ENCODE data around the gene KRTAP29-1. TPM values are rescaled to one million over a fixed set of nuclear protein-coding genes. Genes with fewer than 3 reads are reported as not detected.
"Not testable (repeated sequence)": the region's sequence is repeated elsewhere in the genome, so short reads cannot be mapped to it uniquely, and the experiment has no call there.

Gene KRTAP29-1
- total RNA-seq, 1 donor from 2014 or later: not detected

DNA sequence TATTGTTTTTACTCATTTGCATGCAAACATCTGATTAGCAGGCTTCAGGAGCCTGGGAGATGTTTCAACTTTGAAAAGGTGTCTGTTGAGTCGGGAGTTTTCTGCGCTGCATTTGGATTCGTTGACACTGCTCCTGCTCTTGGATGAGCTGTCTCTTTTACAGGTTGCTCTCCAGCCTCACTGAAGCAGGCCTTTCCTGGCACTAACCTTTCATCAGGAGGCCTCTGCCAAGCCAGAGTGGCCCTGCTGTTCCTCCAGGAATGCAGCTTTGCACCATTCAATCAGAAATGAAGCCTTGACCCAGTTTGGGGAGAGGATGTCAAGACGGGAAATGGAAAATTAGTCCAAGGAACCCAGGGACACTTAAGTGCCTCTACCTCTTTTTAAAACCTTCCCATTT is 330 bp upstream of the KRTAP29-1 start:
- no peak for DNase-seq (ENCODE audit: low spot score)

- DNase-seq (ENCODE audit: low spot score): peak; percentile 16
Measured at GRCh38 chr17:41301204-41301790, 1.4 kb downstream of the KRTAP29-1 start.

DNA sequence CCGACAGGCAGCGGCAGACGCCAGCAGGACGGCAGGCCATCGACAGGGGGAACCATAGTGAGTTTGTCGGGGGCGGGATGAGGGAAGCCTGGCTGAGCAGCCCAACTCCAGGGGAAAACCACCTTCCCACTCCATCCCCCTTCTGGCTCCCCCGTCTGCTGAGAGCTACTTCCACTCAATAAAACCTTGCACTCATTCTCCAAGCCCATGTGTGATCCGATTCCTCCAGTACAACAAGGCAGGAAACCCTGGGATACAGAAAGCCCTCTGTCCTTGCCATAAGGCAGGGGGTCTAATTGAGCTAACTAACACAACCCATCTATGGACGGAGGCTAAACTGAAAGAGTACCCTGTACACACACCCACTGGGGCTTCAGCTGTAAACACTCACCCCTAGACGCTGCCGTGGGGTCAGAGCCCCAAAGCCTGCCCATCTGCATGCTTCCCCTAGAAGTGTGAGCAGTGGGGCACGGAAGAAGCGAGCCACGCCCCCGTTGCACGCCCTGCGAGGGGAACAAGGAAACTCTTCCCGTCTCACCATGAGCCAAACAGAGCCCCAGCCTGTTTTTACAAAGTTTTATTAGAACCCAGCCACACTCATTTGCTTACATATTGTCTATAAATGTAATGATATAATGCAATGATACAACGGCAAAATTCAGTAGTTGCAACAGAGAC is 4.1 kb downstream of the KRTAP29-1 start:
- no peak for DNase-seq (ENCODE audit: low spot score)

GRCh38 chr17:41296846-41297245 is 5.8 kb downstream of the KRTAP29-1 start:
- peak; percentile 34 for DNase-seq (ENCODE audit: low spot score)

DNA sequence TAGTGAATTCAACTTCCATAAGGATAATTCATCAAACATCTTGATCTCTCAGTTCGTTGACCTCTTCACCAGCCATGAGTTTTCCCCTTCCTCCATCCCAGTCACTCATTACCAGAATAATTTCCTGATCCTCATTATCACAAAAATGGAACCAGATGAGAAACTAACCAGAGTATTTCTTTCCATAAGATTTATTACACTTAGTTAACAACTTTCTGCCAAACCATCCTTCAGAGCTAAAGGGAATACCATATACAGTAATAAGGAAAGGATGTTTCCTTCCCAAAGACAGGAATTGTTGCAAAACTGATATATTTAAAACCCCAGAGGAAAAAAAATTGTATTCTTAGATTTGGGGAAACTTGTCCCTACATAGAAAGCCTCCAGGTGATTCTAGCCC is 8.6 kb downstream of the KRTAP29-1 start:
- DNase-seq (ENCODE audit: low spot score): no peak

DNA sequence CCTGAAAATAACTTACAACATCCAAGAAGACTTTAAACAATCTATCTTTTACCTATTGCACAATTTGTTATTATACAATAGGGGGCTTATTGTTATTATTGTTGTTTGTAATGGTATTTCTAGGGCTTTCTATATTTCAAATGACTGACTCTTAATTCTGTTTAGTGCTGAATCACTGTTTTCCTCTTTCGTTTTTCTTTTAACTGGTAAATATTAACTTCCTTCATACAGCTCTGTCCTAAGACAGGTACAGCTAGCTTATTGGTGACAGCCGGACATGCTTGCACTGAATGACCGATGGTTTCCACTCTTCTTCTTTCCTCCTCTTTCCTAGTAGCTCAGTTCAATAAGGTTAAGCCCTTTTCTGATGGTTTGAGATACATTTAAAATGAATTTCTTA is 15.6 kb downstream of the KRTAP29-1 start:
- no peak for DNase-seq (ENCODE audit: low spot score)

GRCh38 chr17:41284546-41284945 is 18.1 kb downstream of the KRTAP29-1 start:
- DNase-seq (ENCODE audit: low spot score): no peak

- no peak for DNase-seq (ENCODE audit: low spot score)
Measured at GRCh38 chr17:41284043-41284442, 18.6 kb downstream of the KRTAP29-1 start.

DNA sequence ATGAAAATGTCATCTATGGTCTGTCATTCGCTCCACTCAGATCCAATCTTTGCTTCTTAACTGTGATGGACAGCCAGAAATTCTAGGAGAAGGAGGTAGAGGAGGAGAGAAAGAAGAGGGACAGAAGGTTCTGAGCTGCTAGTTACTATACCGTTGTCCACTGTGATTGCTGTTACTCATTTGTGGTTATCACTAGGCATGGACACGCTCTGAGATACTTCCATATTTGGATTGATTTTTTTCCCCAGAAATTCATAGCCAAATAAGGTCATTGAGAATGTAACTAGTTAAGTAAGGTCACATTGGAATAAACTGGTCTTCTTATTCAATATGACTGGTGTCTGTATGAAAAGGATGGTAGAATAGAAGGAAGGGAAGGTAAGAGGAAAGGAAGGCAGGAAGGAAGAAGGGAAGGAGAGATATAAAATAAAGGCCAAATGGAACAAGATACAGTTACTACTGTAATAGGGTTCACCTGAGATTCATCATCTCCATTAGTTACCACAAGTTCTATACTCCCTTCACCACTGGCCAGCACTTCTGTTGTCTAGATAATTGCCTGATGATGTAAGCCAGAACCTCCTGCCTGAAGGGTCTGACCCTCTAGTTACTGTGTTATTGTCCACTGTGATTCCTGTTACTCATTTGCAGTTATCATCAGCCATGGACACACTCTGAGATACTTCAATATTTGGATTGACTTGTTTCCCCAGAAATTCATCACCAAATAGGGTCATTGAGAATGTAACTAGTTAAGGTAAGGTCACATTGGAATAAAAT is 24.3 kb downstream of the KRTAP29-1 start:
- no peak for DNase-seq (ENCODE audit: low spot score)

DNA sequence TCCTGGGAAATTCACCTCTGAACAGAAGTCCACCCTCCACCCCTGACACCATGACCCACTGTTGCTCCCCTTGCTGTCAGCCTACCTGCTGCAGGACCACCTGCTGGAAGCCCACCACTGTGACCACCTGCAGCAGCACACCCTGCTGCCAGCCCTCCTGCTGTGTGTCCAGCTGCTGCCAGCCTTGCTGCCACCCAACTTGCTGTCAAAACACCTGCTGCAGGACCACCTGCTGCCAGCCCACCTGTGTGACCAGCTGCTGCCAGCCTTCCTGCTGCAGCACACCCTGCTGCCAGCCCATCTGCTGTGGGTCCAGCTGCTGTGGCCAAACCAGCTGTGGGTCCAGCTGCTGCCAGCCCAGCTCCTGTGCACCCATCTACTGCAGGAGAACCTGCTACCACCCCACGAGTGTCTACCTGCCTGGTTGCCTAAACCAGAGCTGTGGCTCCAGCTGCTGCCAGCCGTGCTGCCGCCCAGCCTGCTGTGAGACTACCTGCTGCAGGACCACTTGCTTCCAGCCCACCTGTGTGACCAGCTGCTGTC is 26.9 kb downstream of the KRTAP29-1 start, which contains the start of gene KRTAP9-7:
Gene KRTAP9-7 (plus strand): TSS at position 51 of the 543 bp plus-strand sequence. CDS start 0 bp downstream, at position 51.
- DNase-seq (ENCODE audit: low spot score): not testable (repeated sequence)

- DNase-seq (ENCODE audit: low spot score): no peak
Measured at GRCh38 chr17:41271858-41272257, 30.8 kb downstream of the KRTAP29-1 start.

GRCh38 chr17:41271323-41271722 is 31.3 kb downstream of the KRTAP29-1 start:
- DNase-seq (ENCODE audit: low spot score): not testable (repeated sequence)

- DNase-seq (ENCODE audit: low spot score): no peak
Measured at GRCh38 chr17:41267711-41268110, 34.9 kb downstream of the KRTAP29-1 start.

DNA sequence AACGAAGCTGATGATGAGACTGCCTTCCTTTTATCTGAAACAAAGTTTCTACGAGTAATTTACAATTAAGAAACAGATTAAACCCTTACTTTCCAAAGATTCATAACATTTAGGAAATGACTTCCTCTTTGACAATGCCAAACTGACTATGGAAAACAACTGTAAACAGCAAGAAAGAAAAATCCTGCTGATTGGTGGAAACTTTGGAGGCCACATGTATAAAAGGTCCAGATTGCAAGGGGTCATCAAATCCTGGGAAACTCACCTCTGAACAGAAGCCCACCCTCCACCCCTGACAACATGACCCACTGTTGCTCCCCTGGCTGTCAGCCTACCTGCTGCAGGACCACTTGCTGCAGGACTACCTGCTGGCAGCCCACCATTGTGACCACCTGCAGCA is 37.6 kb downstream of the KRTAP29-1 start, which contains the start of gene KRTAP9-6:
Gene KRTAP9-6 (plus strand): TSS at position 301 of the 400 bp plus-strand sequence. CDS start 0 bp downstream, at position 301.
- no peak for DNase-seq (ENCODE audit: low spot score)

GRCh38 chr17:41264599-41264998 is 38.1 kb downstream of the KRTAP29-1 start:
- DNase-seq (ENCODE audit: low spot score): no peak

DNA sequence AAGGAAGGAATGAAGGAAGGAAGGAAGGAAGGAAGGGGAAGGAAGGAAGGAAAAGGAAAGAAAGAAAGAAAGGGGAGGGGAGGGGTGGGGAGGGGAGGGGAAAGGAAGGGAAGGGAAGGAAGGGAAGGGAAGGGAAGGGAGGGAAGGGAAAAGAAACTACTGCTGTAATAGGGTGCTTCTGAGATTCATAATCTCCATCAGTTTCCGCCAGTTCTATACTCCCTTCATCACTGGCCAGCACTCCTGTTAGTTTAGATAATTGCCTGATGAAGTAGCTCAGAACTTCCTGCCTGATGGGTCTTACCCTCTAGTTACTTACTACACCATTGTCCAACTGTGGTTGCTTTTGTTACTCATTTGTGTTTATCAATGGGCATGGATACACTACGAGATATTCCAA is 39.4 kb downstream of the KRTAP29-1 start:
- DNase-seq (ENCODE audit: low spot score): no peak

DNA sequence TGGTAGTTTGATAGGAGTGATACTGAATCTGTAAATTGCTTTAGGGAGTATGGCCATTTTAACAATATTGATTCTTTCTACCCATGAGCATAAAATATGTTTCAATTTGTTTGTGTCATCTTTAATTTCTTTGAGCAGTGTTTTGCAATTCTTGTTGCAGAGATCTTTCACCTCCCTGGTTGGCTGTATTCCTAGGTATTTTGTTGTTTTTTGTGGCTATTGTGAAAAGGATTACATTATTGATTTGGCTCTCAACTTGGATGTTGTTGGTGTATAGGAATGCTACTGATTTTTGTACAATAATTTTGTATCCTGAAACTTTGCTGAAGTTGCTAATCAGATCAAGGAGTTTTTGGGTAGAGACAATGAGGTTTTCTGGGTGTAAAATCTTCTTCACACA is 44.2 kb downstream of the KRTAP29-1 start:
- no peak for DNase-seq (ENCODE audit: low spot score)

- no peak for DNase-seq (ENCODE audit: low spot score)
Measured at GRCh38 chr17:41256291-41256685, 46.4 kb downstream of the KRTAP29-1 start.

DNA sequence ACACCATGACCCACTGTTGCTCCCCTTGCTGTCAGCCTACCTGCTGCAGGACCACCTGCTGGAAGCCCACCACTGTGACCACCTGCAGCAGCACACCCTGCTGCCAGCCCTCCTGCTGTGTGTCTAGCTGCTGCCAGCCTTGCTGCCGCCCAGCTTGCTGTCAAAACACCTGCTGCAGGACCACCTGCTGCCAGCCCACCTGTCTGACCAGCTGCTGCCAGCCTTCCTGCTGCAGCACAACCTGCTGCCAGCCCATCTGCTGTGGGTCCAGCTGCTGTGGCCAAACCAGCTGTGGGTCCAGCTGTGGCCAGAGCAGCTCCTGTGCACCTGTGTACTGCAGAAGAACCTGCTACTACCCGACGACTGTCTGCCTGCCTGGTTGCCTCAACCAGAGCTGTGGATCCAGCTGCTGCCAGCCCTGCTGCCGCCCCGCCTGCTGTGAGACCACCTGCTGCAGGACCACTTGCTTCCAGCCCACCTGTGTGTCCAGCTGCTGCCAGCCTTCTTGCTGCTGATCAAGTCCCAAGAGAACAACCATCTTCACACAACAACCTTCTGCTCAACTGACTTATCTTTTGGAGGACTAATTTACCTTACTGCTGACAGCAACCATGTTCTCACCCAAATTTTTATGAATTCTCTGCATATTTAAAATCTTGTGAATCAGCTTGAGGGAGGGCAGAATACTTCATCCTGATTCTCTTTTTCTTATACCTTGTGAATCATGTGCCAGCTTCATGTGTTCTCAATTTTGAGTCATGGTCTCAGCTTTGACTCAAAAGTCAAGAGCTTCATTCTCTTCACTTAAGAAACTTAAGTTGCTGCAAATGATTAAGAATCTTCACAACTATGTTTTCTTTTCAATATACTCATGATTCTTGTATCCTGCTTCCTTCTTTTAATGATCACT is 47.0 kb downstream of the KRTAP29-1 start, which contains the start of gene KRTAP9-9:
Gene KRTAP9-9 (plus strand): TSS at position 4 of the 910 bp plus-strand sequence.
- not testable (repeated sequence) for DNase-seq (ENCODE audit: low spot score)

- DNase-seq (ENCODE audit: low spot score): no peak
Measured at GRCh38 chr17:41254861-41255260, 47.8 kb downstream of the KRTAP29-1 start.

All from umbilical cord (tissue), 2 donors.